IPS-NIHi7 (cell line): ENCODE results near the gene MICOS13.

Experiments used
- DNase-seq: peaks from one replicate; pipeline ENCODE4 v3.0.0; 2012; ENCODE audit warnings: mixed read lengths; ENCODE audit errors: extremely low spot score

The MICOS13 gene

GRCh38 chr19:5628919-5629481, 51.3 kb downstream of the MICOS13 start:
- no peak for DNase-seq

GRCh38 chr19:5628461-5628860, 51.9 kb downstream of the MICOS13 start:
- no peak for DNase-seq
